Tibial nerve (tissue), 3 donors: ENCODE results near the gene AKAP12.

Source experiments
- CTCF ChIP-seq, 5 experiments: fragments of 200-600 bp in 3 of 5; fragments of 450-650 bp in 2 of 5; sonication (generic) in 3 of 5; IDR thresholded peaks; one replicate each; pipeline ENCODE4 v1.5.1; 2016 to 2019; ENCODE audit warnings: antibody characterized with exemption in 5 of 5, mild to moderate bottlenecking in 3 of 5, moderate library complexity in 2 of 5
- POLR2A ChIP-seq, 2 donors: fragments of 450-650 bp; IDR thresholded peaks; one replicate each; pipeline ENCODE4 v1.6.1; 2017; ENCODE audit warnings: antibody characterized with exemption in 2 of 2, mild to moderate bottlenecking in 2 of 2, moderate library complexity in 2 of 2

- TF ChIP-seq POLR2A (IDR thresholded peaks at IDR 0.05) (no peak), CTCF (IDR thresholded peaks at IDR 0.05) (no peak)
These were observed 118.1 kb downstream of the AKAP12 start for GRCh38 chr6:151357758-151358436.
